ENCODE measurements around the gene ACTR1B.
"Not testable (repeated sequence)": the region's sequence is repeated elsewhere in the genome, so short reads cannot be mapped to it uniquely, and the experiment has no call there.

The ACTR1B gene

GRCh38 chr2:97688062-97688827 lies 24.4 kb upstream of the ACTR1B start:
- DNase-seq: no peak

GRCh38 chr2:97687235-97687634 lies 23.4 kb upstream of the ACTR1B start:
- DNase-seq: not testable (repeated sequence)

GRCh38 chr2:97678298-97678697 lies 14.5 kb upstream of the ACTR1B start:
- no peak for DNase-seq

- DNase-seq: no peak
Measured at GRCh38 chr2:97677480-97677879, 13.6 kb upstream of the ACTR1B start.

- no peak for DNase-seq
Measured at GRCh38 chr2:97676620-97677019, 12.8 kb upstream of the ACTR1B start.

GRCh38 chr2:97675430-97676113 lies 11.7 kb upstream of the ACTR1B start:
- DNase-seq: no peak

- no peak for DNase-seq
Measured at GRCh38 chr2:97673915-97674283, 10.1 kb upstream of the ACTR1B start.

- peak; percentile 48 for DNase-seq
Measured at GRCh38 chr2:97673182-97673914, 9.5 kb upstream of the ACTR1B start.

GRCh38 chr2:97672606-97673140 lies 8.8 kb upstream of the ACTR1B start:
- DNase-seq: not testable (repeated sequence)

- no peak for DNase-seq
Measured at GRCh38 chr2:97671526-97671925, 7.7 kb upstream of the ACTR1B start.

GRCh38 chr2:97670471-97670870 lies 6.6 kb upstream of the ACTR1B start:
- DNase-seq: no peak

- no peak for DNase-seq
Measured at GRCh38 chr2:97669448-97669847, 5.6 kb upstream of the ACTR1B start, which contains the start of gene C2orf92. C2orf92 (plus strand) TSS chr2:97669713; CDS start chr2:97669789, 76 bp downstream.

GRCh38 chr2:97664636-97664970 lies 759 bp upstream of the ACTR1B start:
- no peak for DNase-seq

- no peak for DNase-seq
Measured at GRCh38 chr2:97663626-97663961, 250 bp downstream of the ACTR1B start.

- peak; percentile 96 for DNase-seq
Measured at GRCh38 chr2:97662895-97663625, 784 bp downstream of the ACTR1B start.

GRCh38 chr2:97662386-97662894 lies 1.4 kb downstream of the ACTR1B start:
- no peak for DNase-seq

- DNase-seq: no peak
Measured at GRCh38 chr2:97661927-97662326, 1.9 kb downstream of the ACTR1B start.

GRCh38 chr2:97660775-97661389 lies 3.0 kb downstream of the ACTR1B start:
- DNase-seq: peak; percentile 4

GRCh38 chr2:97660044-97660774 lies 3.6 kb downstream of the ACTR1B start:
- DNase-seq: no peak

GRCh38 chr2:97659256-97660043 lies 4.4 kb downstream of the ACTR1B start:
- no peak for DNase-seq

Data from fibroblast of skin of back (primary cell).